Measurements from ENCODE around the gene GNAS. TPM values are rescaled to one million over a fixed set of nuclear protein-coding genes. Genes with fewer than 3 reads are reported as not detected.

Gene GNAS
- total RNA-seq, 1 donor, result 361 TPM

GRCh38 chr20:58836616-58837204, 15.8 kb upstream of the GNAS start:
- TF ChIP-seq CTCF (IDR thresholded peaks at IDR 0.05; ENCODE audit: insufficient read depth, low read depth, low read length), result no peak
- DNase-seq (ENCODE audit: low read depth), result no peak
- no peak overlapping the region for H3K4me3 ChIP-seq (ENCODE audit: low read depth, low read length)

- DNase-seq (ENCODE audit: low read depth), result no peak
- H3K4me3 ChIP-seq (ENCODE audit: low read depth, low read length), result no peak overlapping the region
- no peak for TF ChIP-seq CTCF (IDR thresholded peaks at IDR 0.05; ENCODE audit: insufficient read depth, low read depth, low read length)
These were observed 14.8 kb upstream of the GNAS start for GRCh38 chr20:58837717-58838116.

GRCh38 chr20:58838174-58838573, 14.3 kb upstream of the GNAS start:
- no peak overlapping the region for H3K4me3 ChIP-seq (ENCODE audit: low read depth, low read length)
- DNase-seq (ENCODE audit: low read depth), result no peak
- no peak for TF ChIP-seq CTCF (IDR thresholded peaks at IDR 0.05; ENCODE audit: insufficient read depth, low read depth, low read length)

- H3K4me3 ChIP-seq (ENCODE audit: low read depth, low read length), result no peak overlapping the region
- DNase-seq (ENCODE audit: low read depth), result peak; percentile 23
- TF ChIP-seq CTCF (IDR thresholded peaks at IDR 0.05; ENCODE audit: insufficient read depth, low read depth, low read length), result peak; percentile 44
These were observed 13.0 kb upstream of the GNAS start for GRCh38 chr20:58839474-58839874.

- H3K4me3 ChIP-seq (ENCODE audit: low read depth, low read length), result no peak overlapping the region
- DNase-seq (ENCODE audit: low read depth), result no peak
- TF ChIP-seq CTCF (IDR thresholded peaks at IDR 0.05; ENCODE audit: insufficient read depth, low read depth, low read length), result no peak
These were observed 12.3 kb upstream of the GNAS start for GRCh38 chr20:58839991-58840747.

GRCh38 chr20:58840816-58841538, 11.5 kb upstream of the GNAS start:
- DNase-seq (ENCODE audit: low read depth), result no peak
- no peak overlapping the region for H3K4me3 ChIP-seq (ENCODE audit: low read depth, low read length)
- no peak for TF ChIP-seq CTCF (IDR thresholded peaks at IDR 0.05; ENCODE audit: insufficient read depth, low read depth, low read length)
